GM12865 (cell line): ENCODE results near the gene AANAT.

Source experiments
- DNase-seq: peaks from one replicate; pipeline ENCODE4 v3.0.0; 2010; ENCODE audit warnings: low read depth
- H3K4me3 ChIP-seq: 2 replicates; pipeline ENCODE4 v1.5.1; 2011; ENCODE audit warnings: mild to moderate bottlenecking, low read depth, low read length, control low read depth
- TF ChIP-seq, protein P1 (sequence below): IDR thresholded peaks from 2 replicates; pipeline ENCODE4 v1.5.1; 2011; ENCODE audit warnings: low read length, control low read depth, low read depth, inconsistent platforms; ENCODE audit not compliant: insufficient read depth; ENCODE audit errors: missing control alignments

AANAT gene

DNA sequence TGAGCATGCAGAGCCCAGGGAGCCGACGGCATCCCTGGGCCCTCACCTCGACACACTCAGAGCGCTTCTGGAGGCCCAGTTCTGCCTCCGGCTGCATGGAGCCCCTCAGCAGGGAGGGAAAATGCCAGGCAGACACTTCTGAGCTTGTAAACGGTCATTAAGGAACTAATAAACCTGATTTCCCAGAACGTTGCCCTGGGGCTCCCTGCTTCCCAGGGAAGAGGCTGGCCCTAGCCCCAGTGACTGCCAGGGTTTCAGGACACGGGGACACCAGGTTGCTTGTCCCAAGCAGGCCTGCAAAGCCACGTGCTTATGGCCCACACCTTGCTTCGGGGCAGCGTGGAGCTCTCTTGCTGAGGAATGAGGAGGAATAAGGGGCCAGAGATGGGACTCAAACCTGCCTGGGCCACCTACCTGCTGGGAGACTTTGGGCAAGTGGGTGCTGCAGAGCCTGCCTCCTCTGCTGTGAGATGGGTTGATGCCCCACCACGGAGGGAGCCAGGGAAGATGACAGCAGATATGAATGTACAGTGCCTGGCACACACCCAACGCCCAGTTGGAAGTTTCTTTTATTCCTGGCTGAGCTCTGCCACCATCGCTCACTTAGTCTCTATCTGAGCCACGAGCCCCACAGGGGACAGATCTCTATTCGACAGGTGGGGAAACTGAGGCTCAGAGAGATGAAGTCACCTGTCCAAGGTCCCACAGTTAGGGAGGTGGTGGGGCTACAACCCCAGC, 28.4 kb downstream of the AANAT start:
- TF ChIP-seq, protein P1, sequence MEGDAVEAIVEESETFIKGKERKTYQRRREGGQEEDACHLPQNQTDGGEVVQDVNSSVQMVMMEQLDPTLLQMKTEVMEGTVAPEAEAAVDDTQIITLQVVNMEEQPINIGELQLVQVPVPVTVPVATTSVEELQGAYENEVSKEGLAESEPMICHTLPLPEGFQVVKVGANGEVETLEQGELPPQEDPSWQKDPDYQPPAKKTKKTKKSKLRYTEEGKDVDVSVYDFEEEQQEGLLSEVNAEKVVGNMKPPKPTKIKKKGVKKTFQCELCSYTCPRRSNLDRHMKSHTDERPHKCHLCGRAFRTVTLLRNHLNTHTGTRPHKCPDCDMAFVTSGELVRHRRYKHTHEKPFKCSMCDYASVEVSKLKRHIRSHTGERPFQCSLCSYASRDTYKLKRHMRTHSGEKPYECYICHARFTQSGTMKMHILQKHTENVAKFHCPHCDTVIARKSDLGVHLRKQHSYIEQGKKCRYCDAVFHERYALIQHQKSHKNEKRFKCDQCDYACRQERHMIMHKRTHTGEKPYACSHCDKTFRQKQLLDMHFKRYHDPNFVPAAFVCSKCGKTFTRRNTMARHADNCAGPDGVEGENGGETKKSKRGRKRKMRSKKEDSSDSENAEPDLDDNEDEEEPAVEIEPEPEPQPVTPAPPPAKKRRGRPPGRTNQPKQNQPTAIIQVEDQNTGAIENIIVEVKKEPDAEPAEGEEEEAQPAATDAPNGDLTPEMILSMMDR, result no peak
- DNase-seq, result no peak
- H3K4me3 ChIP-seq, result no peak overlapping the region

GRCh38 chr17:76496464-76496863, 29.1 kb downstream of the AANAT start:
- TF ChIP-seq, protein P1, result no peak
- no peak overlapping the region for H3K4me3 ChIP-seq
- DNase-seq, result no peak

GRCh38 chr17:76497699-76497978, 30.2 kb downstream of the AANAT start:
- H3K4me3 ChIP-seq, result peak overlapping the region; percentile 72
- TF ChIP-seq, protein P1, result no peak

DNA sequence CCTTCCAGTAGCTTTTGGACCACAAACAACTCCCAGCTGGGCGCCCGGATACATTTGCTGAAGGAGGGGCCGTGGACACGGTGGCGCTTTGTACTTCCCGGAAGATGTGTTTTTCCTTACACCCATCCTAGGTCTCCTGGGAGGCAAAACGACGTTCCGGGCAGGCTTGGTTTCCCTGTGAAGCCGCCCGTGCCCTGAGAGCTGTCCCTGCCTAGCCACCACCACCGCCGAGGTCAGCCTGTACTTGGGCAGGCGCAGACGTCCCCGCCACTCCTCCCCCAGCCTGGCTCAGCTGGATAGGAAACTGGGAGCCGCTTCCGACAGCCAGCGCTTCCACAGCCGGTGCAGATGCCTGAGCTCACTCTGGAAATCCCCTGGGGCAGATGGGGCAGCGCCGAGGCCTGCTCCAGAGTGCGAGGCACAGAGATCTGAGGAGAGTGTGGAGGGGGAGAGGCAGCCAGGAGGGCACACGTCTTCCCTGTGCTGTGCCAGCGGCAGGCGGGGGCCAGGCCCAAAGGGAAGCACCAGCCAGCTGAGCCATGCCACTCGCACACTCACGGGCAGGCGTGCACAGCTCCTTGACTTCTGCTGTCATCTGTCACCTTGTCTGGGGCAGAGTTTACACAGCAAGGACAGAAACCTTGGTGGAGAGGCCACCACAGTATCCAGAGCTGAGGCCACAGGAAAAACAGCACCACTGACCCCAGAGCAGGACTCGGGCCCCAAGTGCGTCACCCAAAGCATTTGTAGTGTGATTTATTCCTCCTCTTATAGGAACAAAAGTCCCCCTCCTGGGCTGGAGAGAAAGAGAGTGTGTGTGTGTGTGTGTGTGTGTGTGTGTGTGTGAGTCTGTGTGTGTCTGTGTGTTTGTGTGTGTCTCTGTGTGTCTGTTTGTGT, 30.8 kb downstream of the AANAT start:
- H3K4me3 ChIP-seq, result peak overlapping the region; percentile 72
- TF ChIP-seq, protein P1, result no peak
- peak; percentile 61 for DNase-seq

More at GRCh38 chr17:76497699-76497978, 30.2 kb downstream of the AANAT start:
- DNase-seq, result no peak

- peak; percentile 89 for DNase-seq
- H3K4me3 ChIP-seq, result peak overlapping the region; percentile 72
- TF ChIP-seq, protein P1, result no peak
These were observed 31.5 kb downstream of the AANAT start for GRCh38 chr17:76498876-76499251.

DNA sequence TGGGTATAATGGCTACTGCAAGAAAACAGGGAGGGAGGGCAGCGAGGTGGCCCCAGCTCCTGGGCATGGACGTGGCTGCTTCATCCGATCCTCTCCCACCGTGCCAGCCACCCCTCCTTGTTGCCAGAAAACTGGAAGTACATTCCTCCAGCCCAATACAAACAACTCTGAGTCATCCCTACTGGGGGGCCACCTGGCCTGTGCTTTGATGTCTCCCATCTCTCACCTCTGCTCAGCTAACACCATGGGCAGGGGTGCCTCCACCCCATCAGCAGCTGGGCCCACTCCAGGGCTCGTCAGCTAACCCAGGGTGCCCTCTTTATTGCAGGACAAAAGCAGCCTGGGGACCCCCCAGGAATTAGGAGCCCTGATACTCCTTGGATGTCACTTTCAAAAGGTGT, 31.9 kb downstream of the AANAT start:
- TF ChIP-seq, protein P1, result no peak
- H3K4me3 ChIP-seq, result peak overlapping the region; percentile 72

More for the DNA sequence above, 31.9 kb downstream of the AANAT start:
- DNase-seq, result no peak
